ENCODE data around the gene BHLHA15. TPM values are rescaled to one million over a fixed set of nuclear protein-coding genes. Genes with fewer than 3 reads are reported as not detected.

The BHLHA15 gene
- total and polyA plus RNA-seq, 2 of the 13 experiments (the other 11 are each of a cell fraction or from before 2014, with no cell fraction given): 1.9 to 6.1 TPM

DNA sequence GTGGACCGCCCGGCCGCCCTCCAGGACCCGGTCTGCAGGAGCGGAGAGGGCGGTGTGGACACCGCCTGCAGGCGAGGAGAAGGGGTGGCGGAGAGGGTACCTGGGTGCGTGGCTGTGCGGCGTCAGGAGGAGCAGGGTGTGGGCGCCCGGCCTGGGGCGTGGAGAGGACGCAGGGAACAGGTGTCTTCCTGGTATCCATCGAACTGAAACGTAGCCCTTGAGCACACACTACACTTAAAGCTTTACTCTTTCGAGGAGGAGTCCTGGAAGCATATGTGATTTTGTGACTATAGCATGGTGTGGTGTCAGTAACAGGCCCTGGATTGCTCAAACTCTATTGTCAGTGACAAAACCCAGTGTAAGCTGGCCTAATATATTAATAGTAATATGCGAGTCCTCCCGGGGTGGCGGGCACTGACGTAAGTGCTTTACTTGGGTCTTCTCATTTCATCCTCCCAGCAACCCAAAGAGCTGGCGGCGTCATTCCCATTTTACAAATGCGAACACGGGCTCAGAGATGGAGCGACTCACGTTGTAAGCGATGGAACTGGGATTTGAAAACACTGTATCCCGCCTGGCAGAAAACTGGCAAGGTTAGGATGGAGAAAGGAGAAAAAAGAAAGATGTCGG, 41.3 kb downstream of the BHLHA15 start (continued):
- TF ChIP-seq ZNF710 (CRISPR knock-in tag; IDR thresholded peaks at IDR 0.05; ENCODE audit: borderline replicate concordance) (no peak), ZNF331 (CRISPR knock-in tag; IDR thresholded peaks at IDR 0.05) (no peak), ZNF234 (CRISPR knock-in tag; conservative IDR thresholded peaks at IDR 0.05) (0 out of 2 replicates have a peak, but pooled peaks have one; percentile 18), AGO2 (optimal IDR thresholded peaks at IDR 0.05; ENCODE audit: low read depth, low read length) (peak; percentile 33), ZNF225 (CRISPR knock-in tag; IDR thresholded peaks at IDR 0.05) (peak; percentile 44; the same call in 1 of the 2 replicates), ZNF160 (CRISPR knock-in tag; IDR thresholded peaks at IDR 0.05) (0 out of 2 replicates have a peak, but pooled peaks have one; percentile 3), ELF4 (CRISPR knock-in tag; IDR thresholded peaks at IDR 0.05; ENCODE audit: borderline replicate concordance) (0 out of 2 replicates have a peak, but pooled peaks have one; percentile 78), ATF7-NPFF (CRISPR knock-in tag; IDR thresholded peaks at IDR 0.05; ENCODE audit: low read depth) (no peak; the same call in 1 of the 2 replicates), KLF11 (CRISPR knock-in tag; IDR thresholded peaks at IDR 0.05) (0 out of 2 replicates have a peak, but pooled peaks have one; percentile 3), POLR2AphosphoS5 (IDR thresholded peaks at IDR 0.05; ENCODE audit: low read depth, low read length) (peak; percentile 64; the same call in 1 of the 2 replicates), ZKSCAN5 (CRISPR knock-in tag; IDR thresholded peaks at IDR 0.05) (no peak), ARNT2 (CRISPR knock-in tag; IDR thresholded peaks at IDR 0.05; ENCODE audit: low read depth) (peak; percentile 84; the same call in 1 of the 2 replicates), ZNF850 (CRISPR knock-in tag; conservative IDR thresholded peaks at IDR 0.05) (no peak), ZC3H13 (CRISPR knock-in tag; IDR thresholded peaks at IDR 0.05) (no peak), ZNF501 (CRISPR knock-in tag; IDR thresholded peaks at IDR 0.05) (peak; percentile 7), HNF1B (CRISPR knock-in tag; IDR thresholded peaks at IDR 0.05) (0 out of 2 replicates have a peak, but pooled peaks have one; percentile 41), ZNF816 (CRISPR knock-in tag; IDR thresholded peaks at IDR 0.05; ENCODE audit: borderline replicate concordance) (peak; percentile 42; the same call in 1 of the 2 replicates), SALL1 (CRISPR knock-in tag; IDR thresholded peaks at IDR 0.05) (peak; percentile 46; the same call in 1 of the 2 replicates), PPARG (CRISPR knock-in tag; conservative IDR thresholded peaks at IDR 0.05) (no peak)
- TF ChIP-seq, protein P1, sequence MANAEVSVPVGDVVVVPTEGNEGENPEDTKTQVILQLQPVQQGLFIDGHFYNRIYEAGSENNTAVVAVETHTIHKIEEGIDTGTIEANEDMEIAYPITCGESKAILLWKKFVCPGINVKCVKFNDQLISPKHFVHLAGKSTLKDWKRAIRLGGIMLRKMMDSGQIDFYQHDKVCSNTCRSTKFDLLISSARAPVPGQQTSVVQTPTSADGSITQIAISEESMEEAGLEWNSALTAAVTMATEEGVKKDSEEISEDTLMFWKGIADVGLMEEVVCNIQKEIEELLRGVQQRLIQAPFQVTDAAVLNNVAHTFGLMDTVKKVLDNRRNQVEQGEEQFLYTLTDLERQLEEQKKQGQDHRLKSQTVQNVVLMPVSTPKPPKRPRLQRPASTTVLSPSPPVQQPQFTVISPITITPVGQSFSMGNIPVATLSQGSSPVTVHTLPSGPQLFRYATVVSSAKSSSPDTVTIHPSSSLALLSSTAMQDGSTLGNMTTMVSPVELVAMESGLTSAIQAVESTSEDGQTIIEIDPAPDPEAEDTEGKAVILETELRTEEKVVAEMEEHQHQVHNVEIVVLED (CRISPR knock-in tag; IDR thresholded peaks at IDR 0.05; ENCODE audit: borderline replicate concordance): peak; percentile 65; the same call in 1 of the 2 replicates
- TF ChIP-seq, protein P2, sequence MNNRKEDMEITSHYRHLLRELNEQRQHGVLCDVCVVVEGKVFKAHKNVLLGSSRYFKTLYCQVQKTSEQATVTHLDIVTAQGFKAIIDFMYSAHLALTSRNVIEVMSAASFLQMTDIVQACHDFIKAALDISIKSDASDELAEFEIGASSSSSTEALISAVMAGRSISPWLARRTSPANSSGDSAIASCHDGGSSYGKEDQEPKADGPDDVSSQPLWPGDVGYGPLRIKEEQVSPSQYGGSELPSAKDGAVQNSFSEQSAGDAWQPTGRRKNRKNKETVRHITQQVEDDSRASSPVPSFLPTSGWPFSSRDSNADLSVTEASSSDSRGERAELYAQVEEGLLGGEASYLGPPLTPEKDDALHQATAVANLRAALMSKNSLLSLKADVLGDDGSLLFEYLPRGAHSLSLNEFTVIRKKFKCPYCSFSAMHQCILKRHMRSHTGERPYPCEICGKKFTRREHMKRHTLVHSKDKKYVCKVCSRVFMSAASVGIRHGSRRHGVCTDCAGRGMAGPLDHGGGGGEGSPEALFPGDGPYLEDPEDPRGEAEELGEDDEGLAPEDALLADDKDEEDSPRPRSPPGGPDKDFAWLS (CRISPR knock-in tag; IDR thresholded peaks at IDR 0.05; ENCODE audit: borderline replicate concordance): no peak
- TF ChIP-seq, protein P3, sequence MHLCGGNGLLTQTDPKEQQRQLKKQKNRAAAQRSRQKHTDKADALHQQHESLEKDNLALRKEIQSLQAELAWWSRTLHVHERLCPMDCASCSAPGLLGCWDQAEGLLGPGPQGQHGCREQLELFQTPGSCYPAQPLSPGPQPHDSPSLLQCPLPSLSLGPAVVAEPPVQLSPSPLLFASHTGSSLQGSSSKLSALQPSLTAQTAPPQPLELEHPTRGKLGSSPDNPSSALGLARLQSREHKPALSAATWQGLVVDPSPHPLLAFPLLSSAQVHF (CRISPR knock-in tag; IDR thresholded peaks at IDR 0.05): no peak

Data from HepG2 (cell line).